A549 (cell line): ENCODE results near the gene CLSTN2. TPM values are rescaled to one million over a fixed set of nuclear protein-coding genes. Genes with fewer than 3 reads are reported as not detected.

ENCODE experiments used
- ATAC-seq, 2 experiments: fragments of 200-7000 bp in 1 of 2; fragments of >200 bp in 1 of 2; cut with Nextera tagmentation in 1 of 2; cut with Tn5 transposase in 1 of 2; 3 replicates each; pipeline versions ENCODE4 v1.8.0 to v1.9.1; 2018 to 2020; ENCODE audit warnings: mild to moderate bottlenecking in 1 of 2, moderate library complexity in 1 of 2
- CTCF ChIA-PET: fragments of 300-600 bp; sonication (Branson Sonifier 250); formaldehyde crosslinking; extraction: SDS; loops from one replicate; lab custom pipeline; 2021; ENCODE audit warnings: antibody characterized with exemption, inconsistent platforms; lab: Yijun Ruan, JAX
- POLR2A ChIA-PET: fragments of 350-600 bp; formaldehyde crosslinking; extraction: SDS; loops from one replicate; lab custom pipeline; 2021; ENCODE audit warnings: antibody characterized with exemption, inconsistent platforms; lab: Yijun Ruan, JAX
- DNase-seq, 2 experiments: peaks; one replicate each; pipeline versions ENCODE4 v3.0.0 to v3.0.0-alpha.2; 2011 to 2016; ENCODE audit warnings: low read depth in 1 of 2, low spot score in 1 of 2
- FAIRE-seq: peaks from 2 replicates; lab custom pipeline; 2011; peaks lifted over from hg19 to GRCh38; lab: Jason Lieb, UNC
- H3K27ac ChIP-seq, 2 experiments: fragments of >200 bp; sonication (Bioruptor Twin); formaldehyde crosslinking; 3 replicates each; pipeline ENCODE4 v1.5.1; 2016 to 2017
- H3K4me1 ChIP-seq: fragments of >200 bp; sonication (Bioruptor Twin); formaldehyde crosslinking; 3 replicates; pipeline ENCODE4 v1.6.1; 2016
- H3K4me2 ChIP-seq: fragments of >200 bp; sonication (Bioruptor Twin); formaldehyde crosslinking; 3 replicates; pipeline ENCODE4 v1.6.1; 2016
- H3K4me3 ChIP-seq: fragments of >200 bp; sonication (Bioruptor Twin); formaldehyde crosslinking; 3 replicates; pipeline ENCODE4 v1.5.1; 2016
- H3K9me3 ChIP-seq: fragments of >200 bp; sonication (Bioruptor Twin); formaldehyde crosslinking; 3 replicates; pipeline ENCODE4 v1.6.1; 2016
- BCL3 ChIP-seq: fragments of >200 bp; sonication (Bioruptor Twin); formaldehyde crosslinking; IDR thresholded peaks from 3 replicates; pipeline ENCODE4 v1.6.1; 2016
- CBX2 ChIP-seq: fragments of 200-600 bp; sonication (generic); IDR thresholded peaks from 2 replicates; pipeline ENCODE4 v1.6.1; 2016; ENCODE audit warnings: low read depth, mild to moderate bottlenecking, borderline replicate concordance
- CBX8 ChIP-seq: fragments of 200-600 bp; sonication (generic); IDR thresholded peaks from 2 replicates; pipeline ENCODE4 v1.6.1; 2016
- EHF ChIP-seq: fragments of 250-450 bp; sonication (Bioruptor Pico); IDR thresholded peaks from 2 replicates; pipeline ENCODE4 v1.5.0; 2020; ENCODE audit warnings: mild to moderate bottlenecking
- EHMT2 ChIP-seq: fragments of 200-600 bp; sonication (generic); IDR thresholded peaks from 2 replicates; pipeline ENCODE4 v1.6.1; 2016; ENCODE audit warnings: antibody characterized with exemption, low read depth, mild to moderate bottlenecking, moderate library complexity
- ELK1 ChIP-seq: fragments of 150-350 bp; IDR thresholded peaks from 2 replicates; pipeline ENCODE4 v1.6.1; 2014; ENCODE audit warnings: low read depth, mild to moderate bottlenecking, low read length
- FOXS1 ChIP-seq: fragments of 250-450 bp; sonication (Bioruptor Pico); IDR thresholded peaks from 2 replicates; pipeline ENCODE4 v1.5.0; 2020; ENCODE audit warnings: mild to moderate bottlenecking, moderate library complexity
- GATA3 ChIP-seq: IDR thresholded peaks from 2 replicates; pipeline ENCODE4 v1.6.1; 2012; ENCODE audit warnings: borderline replicate concordance
- HEYL ChIP-seq: fragments of 250-450 bp; sonication (Bioruptor Pico); IDR thresholded peaks from 2 replicates; pipeline ENCODE4 v1.8.0; 2021; ENCODE audit warnings: mild to moderate bottlenecking, moderate library complexity
- HOXB13 ChIP-seq: fragments of 250-450 bp; sonication (Bioruptor Pico); IDR thresholded peaks from 2 replicates; pipeline ENCODE4 v1.5.0; 2020; ENCODE audit warnings: low read depth, mild to moderate bottlenecking, moderate library complexity
- KDM1A ChIP-seq: fragments of 200-600 bp; sonication (generic); IDR thresholded peaks from 2 replicates; pipeline ENCODE4 v1.6.1; 2016; ENCODE audit warnings: low read depth, mild to moderate bottlenecking
- KDM5A ChIP-seq: fragments of 200-600 bp; sonication (generic); IDR thresholded peaks from 2 replicates; pipeline ENCODE4 v1.6.1; 2016; ENCODE audit warnings: antibody characterized with exemption, mild to moderate bottlenecking
- MAX ChIP-seq: IDR thresholded peaks from 2 replicates; pipeline ENCODE4 v1.6.1; 2012
- MYC ChIP-seq: IDR thresholded peaks from 2 replicates; pipeline ENCODE4 v1.6.1; 2012; ENCODE audit warnings: mild to moderate bottlenecking, inconsistent platforms, low read length, improper control_type of control experiment, borderline replicate concordance
- NR3C1 ChIP-seq: fragments of >200 bp; sonication (Bioruptor Twin); formaldehyde crosslinking; IDR thresholded peaks from 3 replicates; pipeline ENCODE4 v1.6.1; 2017
- PBX3 ChIP-seq: IDR thresholded peaks from 2 replicates; pipeline ENCODE4 v1.6.1; 2012
- PHF8 ChIP-seq: fragments of 200-600 bp; sonication (generic); IDR thresholded peaks from 2 replicates; pipeline ENCODE4 v1.6.1; 2016; ENCODE audit warnings: low read depth, mild to moderate bottlenecking, antibody characterized with exemption, moderate library complexity, borderline replicate concordance
- POLR2A ChIP-seq: IDR thresholded peaks from 2 replicates; pipeline ENCODE4 v1.6.1; 2012; ENCODE audit warnings: mild to moderate bottlenecking, low read length
- RARB ChIP-seq: fragments of 250-450 bp; sonication (Bioruptor Pico); IDR thresholded peaks from 2 replicates; pipeline ENCODE4 v1.8.0; 2021; ENCODE audit warnings: mild to moderate bottlenecking, moderate library complexity
- RCOR1 ChIP-seq: fragments of 150-350 bp; IDR thresholded peaks from 2 replicates; pipeline ENCODE4 v1.6.1; 2014; ENCODE audit warnings: antibody characterized with exemption, low read length, low read depth
- RNF2 ChIP-seq: fragments of 200-600 bp; sonication (generic); IDR thresholded peaks from 2 replicates; pipeline ENCODE4 v1.6.1; 2016; ENCODE audit warnings: low read depth, mild to moderate bottlenecking, antibody characterized with exemption, moderate library complexity, borderline replicate concordance
- TP53 ChIP-seq: fragments of 250-450 bp; sonication (Bioruptor Pico); IDR thresholded peaks from 2 replicates; pipeline ENCODE4 v1.5.0; 2021; ENCODE audit warnings: mild to moderate bottlenecking, moderate library complexity
- ZSCAN20 ChIP-seq: fragments of 250-450 bp; sonication (Bioruptor Pico); IDR thresholded peaks from 2 replicates; pipeline ENCODE4 v1.8.0; 2022; ENCODE audit warnings: mild to moderate bottlenecking, moderate library complexity
- WGBS: methylation state at CpG from one replicate; pipeline ENCODE4 v1.1.6; 2017; ENCODE audit errors: missing lambda C conversion rate; 5-methylcytosine and 5-hydroxymethylcytosine counted together
- polyA plus RNA-seq, 4 experiments: library from polyadenylated mRNA; depleted of rRNA in 3 of 4; stranded (reverse); fragments of >200 nt; fragmentation: RNase III in 1 of 4; extraction: RNeasy Plus Mini Kit Qiagen cat#74134 plus additional on column Dnase treatment in 1 of 4; gene quantifications; 2 replicates in 3 of 4; 3 replicates in 1 of 4; pipeline ENCODE4 v1.2.3, GENCODE V29; 2011 to 2017

CLSTN2 gene
- polyA plus RNA-seq, 2 of the 4 experiments (the other 2 are of a cell fraction), result 0.03 to 0.04 TPM

- Histone ChIP-seq H3K9me3 (no peaks in the 10 kb centered on the region), H3K4me2 (no peak overlapping the region), H3K4me3 (no peak overlapping the region), H3K4me1 (no peaks in the 10 kb centered on the region), H3K27ac (no peak overlapping the region)
- ChIA-PET CTCF (no interaction called here), POLR2A (no interaction called here)
- FAIRE-seq, result no peak
- 31% methylated on average over 3 of the region's 3 CpGs for WGBS
- TF ChIP-seq CBX8 (no peak), RARB (no peak), EHF (CRISPR knock-in tag) (no peak), MAX (no peak), PBX3 (no peak), FOXS1 (no peak)
- no peak for ATAC-seq
- DNase-seq, result no peak
Observed at GRCh38 chr3:140113996-140114788, 179.2 kb downstream of the CLSTN2 start.

- FAIRE-seq, result no peak
- WGBS, result 0% methylated on average over 2 of the region's 2 CpGs
Observed at GRCh38 chr3:140114789-140115080, 179.8 kb downstream of the CLSTN2 start.

GRCh38 chr3:140117096-140117526, 182.1 kb downstream of the CLSTN2 start:
- Histone ChIP-seq H3K4me2 (no peak overlapping the region), H3K27ac (no peak overlapping the region), H3K4me3 (no peak overlapping the region), H3K9me3 (no peaks in the 10 kb centered on the region), H3K4me1 (no peaks in the 10 kb centered on the region)
- CTCF ChIA-PET, result no interaction called here
- no peak for FAIRE-seq
- DNase-seq, result no peak
- no peak for ATAC-seq
- POLR2A ChIA-PET, result no interaction called here
- 3% methylated on average over 4 of the region's 4 CpGs for WGBS
- TF ChIP-seq EHMT2 (no peak), ELK1 (no peak), KDM1A (no peak)

More at GRCh38 chr3:140114789-140115080, 179.8 kb downstream of the CLSTN2 start:
- Histone ChIP-seq H3K4me1 (no peaks in the 10 kb centered on the region), H3K27ac (no peak overlapping the region), H3K4me3 (no peak overlapping the region), H3K4me2 (no peak overlapping the region), H3K9me3 (no peaks in the 10 kb centered on the region)
- ATAC-seq (no peak), DNase-seq (no peak)
- TF ChIP-seq HEYL (no peak), RCOR1 (no peak), POLR2A (no peak), PHF8 (no peak), CBX2 (no peak), KDM5A (no peak), BCL3 (no peak)
- CTCF ChIA-PET, result no interaction called here
- POLR2A ChIA-PET, result no interaction called here

- no peaks in the 10 kb centered on the region for H3K4me1 ChIP-seq
- CTCF ChIA-PET, result no interaction called here
- POLR2A ChIA-PET, result no interaction called here
- 0% methylated on average over 3 of the region's 3 CpGs for WGBS
- ATAC-seq (no peak), FAIRE-seq (no peak), DNase-seq (no peak)
- H3K27ac ChIP-seq, result no peak overlapping the region
- H3K4me3 ChIP-seq, result no peak overlapping the region
- H3K4me2 ChIP-seq, result no peak overlapping the region
- TF ChIP-seq BCL3 (no peak), MYC (no peak), NR3C1 (no peak), CBX8 (no peak), ZSCAN20 (CRISPR knock-in tag) (no peak), GATA3 (no peak), RNF2 (no peak), HOXB13 (CRISPR knock-in tag) (no peak), ELK1 (no peak), TP53 (CRISPR knock-in tag) (no peak)
- no peaks in the 10 kb centered on the region for H3K9me3 ChIP-seq
Observed at GRCh38 chr3:140122183-140122582, 187.2 kb downstream of the CLSTN2 start.
